Activated T-cell treated with anti-CD3 and anti-CD28 coated beads, Interleukin-2, amount 50 U/mL, for 48 hours (primary cell): ENCODE measurements around the gene HLA-DQA1.
"Not testable (repeated sequence)": the region's sequence is repeated elsewhere in the genome, so short reads cannot be mapped to it uniquely, and the experiment has no call there.

Source experiments
- DNase-seq, 2 experiments: peaks; one replicate each; pipeline ENCODE4 v3.0.0-alpha.2; 2020

The HLA-DQA1 gene

GRCh38 chr6:32637219-32637880, at the start of gene HLA-DQA1:
HLA-DQA1 (plus strand) TSS chr6:32637406; CDS start chr6:32637459, 53 bp downstream.
- no peak for DNase-seq

GRCh38 chr6:32588156-32588555, 49.0 kb upstream of the HLA-DQA1 start:
- no peak for DNase-seq

DNA sequence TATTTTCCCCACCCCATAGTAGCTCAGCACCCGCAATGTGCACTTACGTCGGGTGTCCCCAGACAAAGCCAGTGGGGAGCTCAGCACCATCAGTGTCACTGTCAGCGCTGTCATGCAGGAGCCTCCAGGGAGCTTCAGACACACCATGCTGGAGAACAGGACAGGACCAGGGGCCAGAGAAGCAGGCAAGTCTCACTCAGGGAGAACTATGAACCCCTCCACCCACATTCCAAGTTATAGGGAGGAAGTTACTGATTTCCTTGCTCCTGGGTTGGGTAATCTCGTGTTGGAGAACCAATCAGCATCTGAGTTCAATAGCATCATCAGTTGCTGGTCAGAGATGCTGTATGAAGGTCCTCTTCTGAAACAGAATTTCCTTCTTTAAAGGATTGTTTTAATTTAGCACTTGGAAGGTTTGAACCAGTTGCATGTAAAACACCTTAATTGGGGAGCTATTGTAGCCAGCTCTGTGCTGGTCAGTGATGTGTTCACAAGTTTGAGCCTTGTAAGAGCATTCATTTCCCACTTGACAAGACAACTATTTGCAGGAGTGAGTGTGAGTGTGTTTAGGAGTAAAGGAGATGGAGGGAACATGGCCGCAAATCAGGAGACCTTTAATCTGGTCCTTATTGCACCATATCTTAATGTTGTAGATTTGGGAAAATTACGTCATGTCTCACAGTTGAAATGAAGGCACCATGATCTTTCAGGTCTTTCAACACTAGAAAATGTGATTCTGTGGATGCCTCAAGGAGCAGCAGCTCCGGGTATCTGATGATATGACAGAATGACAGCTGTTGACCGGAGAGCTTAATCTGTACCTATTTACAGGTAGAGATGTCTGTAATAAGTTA, 47.4 kb upstream of the HLA-DQA1 start, which contains the start of gene HLA-DRB1:
Gene HLA-DRB1 (minus strand): TSS at position 253 of the 854 bp plus-strand sequence. CDS start 106 bp downstream, at position 147.
- peak; percentile 15 for DNase-seq

DNA sequence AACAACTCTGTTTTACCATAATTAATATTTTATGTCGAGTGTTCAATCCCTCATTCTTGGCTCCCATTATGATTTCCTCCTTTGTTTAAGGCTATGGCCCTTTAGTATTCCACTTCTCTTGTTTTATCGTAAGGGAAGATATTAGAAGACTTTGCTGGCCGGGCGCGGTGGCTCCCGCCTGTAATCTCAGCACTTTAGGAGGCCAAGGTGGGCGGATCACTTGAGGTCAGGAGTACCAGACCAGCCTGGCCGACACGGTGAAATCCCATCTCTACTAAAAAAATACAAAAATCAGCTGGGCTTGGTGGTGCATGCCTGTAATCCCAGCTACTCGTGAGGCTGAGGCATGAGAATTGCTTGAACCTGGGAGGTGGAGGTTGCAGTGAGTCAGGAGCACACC, 46.5 kb upstream of the HLA-DQA1 start:
- DNase-seq: not testable (repeated sequence)

GRCh38 chr6:32597024-32597423, 40.2 kb upstream of the HLA-DQA1 start:
- DNase-seq: no peak

DNA sequence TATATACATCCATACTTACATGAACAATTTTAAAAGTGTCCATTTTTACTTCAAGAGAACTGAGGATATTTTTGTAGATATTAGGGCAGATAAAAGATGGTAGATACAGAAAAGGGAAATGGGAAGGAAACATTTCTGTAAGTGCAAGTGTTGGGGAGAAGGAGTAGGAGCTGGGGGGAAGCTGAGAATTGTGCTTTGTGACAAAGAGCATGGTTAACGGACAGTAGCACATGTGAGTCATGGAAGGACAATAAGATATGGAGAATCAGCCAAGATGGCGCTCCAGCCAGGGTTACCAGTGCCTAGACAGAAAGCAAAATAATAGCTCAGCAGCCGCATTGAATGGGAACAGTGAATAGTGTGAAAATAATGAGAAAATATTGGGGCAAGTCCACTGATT, 34.8 kb upstream of the HLA-DQA1 start:
- DNase-seq: no peak

DNA sequence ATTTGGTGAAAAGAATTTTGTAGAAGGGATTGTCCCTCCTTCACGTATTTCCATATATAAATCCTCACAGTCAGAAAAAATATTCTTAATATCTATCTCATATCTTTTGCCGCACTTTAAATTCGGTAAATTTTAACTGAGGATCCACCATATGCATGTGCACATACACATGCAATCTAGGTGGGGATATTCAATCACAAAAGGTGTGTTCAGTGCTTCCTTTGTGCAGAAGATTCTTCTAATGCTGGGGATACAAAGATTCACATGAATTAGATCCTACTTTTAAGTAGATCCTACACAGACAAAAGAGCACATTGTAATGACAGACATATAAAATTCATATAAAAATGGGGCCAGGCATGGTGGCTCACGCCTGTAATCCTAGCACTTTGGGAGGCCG, 34.0 kb upstream of the HLA-DQA1 start:
- DNase-seq: no peak

- DNase-seq: no peak
Observed at GRCh38 chr6:32603888-32604287, 33.3 kb upstream of the HLA-DQA1 start.

DNA sequence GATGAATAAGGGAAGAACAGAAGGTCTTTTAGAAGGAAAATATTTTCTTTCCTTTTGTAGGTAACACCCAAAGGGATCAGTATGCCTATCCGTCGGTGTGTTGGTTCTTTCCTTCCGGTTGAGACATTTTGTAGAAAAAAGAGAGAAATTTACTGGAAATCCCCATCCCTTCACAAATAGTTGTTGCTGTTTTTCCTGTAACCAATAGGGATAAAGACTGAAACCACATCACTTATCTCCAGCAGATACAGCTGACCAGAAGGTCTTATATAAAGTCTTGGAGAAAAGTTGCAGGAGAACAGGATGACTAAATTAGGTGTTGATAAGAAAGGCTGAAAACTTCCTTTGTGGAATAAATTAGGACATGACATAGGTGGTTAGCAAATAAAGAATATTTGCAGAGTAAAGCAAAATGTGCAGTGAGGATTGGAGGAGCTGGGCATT, 32.8 kb upstream of the HLA-DQA1 start:
- DNase-seq: no peak

DNA sequence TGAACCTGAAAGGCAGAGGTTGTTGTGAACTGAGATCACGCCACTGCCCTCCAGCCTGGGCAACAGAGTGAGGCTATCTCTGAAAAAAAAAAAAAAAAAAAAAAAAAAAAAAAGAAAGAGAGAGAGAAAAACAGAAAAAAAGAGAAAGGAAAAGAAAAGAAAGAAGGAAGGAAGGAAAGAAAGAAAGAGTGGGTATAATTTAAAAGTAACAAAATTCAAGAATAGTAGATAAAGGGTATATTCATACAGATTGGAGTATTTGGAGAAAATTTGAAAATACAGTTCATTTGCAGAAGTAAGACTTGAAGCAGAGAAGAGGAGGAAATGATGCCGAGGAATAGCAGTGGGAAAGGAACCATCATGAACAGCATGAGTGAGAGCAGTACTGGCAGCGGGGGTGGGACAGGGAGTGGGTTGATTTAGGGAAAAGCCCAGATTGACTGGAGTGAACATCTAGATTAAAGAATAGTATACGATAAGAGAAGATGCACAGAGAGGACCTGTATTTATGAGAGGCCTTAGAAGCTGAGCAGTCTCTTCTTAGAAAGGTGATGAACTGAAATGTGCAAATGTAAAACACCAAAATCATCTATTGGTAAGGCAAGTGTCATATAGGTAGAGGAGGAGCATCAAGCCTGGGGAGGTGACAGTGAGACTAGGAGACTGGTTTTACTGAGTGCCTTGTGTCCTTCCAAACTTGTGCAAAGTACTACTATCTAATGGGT, 29.8 kb upstream of the HLA-DQA1 start:
- DNase-seq: no peak

DNA sequence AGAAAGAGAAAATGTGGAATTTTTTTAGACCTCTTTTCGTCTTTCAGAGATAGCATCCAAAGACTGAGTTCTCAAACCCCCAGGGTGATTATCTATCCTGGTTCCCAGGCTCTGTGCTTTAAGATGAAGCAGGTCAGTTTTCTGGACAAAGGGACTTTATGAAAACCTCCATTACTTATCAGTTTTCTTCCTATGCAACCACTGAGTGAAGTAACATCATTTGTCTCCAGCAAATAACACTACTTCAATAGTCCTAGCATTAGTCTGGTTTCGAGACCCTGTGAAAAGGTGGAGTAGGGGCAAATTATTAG, 29.3 kb upstream of the HLA-DQA1 start:
- DNase-seq: no peak

DNA sequence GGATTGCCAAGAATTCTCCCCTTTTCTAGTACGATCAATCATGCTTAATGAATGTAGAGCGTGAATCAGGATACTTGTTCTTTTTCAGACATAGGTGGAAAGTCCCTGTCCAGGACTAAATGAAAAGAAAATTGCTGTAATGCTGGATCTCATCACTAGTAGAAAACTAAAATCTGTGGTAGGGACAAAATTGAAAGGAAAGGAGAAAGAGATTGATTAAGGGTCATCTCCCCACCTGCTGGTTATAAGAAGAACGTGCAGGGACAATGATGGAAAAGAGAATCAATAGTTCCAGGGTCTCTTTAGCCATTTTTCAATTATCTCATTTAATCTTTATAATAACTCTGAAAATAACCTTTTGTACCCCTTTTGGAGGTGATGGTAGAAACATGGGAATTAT, 28.8 kb upstream of the HLA-DQA1 start:
- no peak for DNase-seq

- DNase-seq: no peak
Observed at GRCh38 chr6:32609391-32609730, 27.8 kb upstream of the HLA-DQA1 start.

DNA sequence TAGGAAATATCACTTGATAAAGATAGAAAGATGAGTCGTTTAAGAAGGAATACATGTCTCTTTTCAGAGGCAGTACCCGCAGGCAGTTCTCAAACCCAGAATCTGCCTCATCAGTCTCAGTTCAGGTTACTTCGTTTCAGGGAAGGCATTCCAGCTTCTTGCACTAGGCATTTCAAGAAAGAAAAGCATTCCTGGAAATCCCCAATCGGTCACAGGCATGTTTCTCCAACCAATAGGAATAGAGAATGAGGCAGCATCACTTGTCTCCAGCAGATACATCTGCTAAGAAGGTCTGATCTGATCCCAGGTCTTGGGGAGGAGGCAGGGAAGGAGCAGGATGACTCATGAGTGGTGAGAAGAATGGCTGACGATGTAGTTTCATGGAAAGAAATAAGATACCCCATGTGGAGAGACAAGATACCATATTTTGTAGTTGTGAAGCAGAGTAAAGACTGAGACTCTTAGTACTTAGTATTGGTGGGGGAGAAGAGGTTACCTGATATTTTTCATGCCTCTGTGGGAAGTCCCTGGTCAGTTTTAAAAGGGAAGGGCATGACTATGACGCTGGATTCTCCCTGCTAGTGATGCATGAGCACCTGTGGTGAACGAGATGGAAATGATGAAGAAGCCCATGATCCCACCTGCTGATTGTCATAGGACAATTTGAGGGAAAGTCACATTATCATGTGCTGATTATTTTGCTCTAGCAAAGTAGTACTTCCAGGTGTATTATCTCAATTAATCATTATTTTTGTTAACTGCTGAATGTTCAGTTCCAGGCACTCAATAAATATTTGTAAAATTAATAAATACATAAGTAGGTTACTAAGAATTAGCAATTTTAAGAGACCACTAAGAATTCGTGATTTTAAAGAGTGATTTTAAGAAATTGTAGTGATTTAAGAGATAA, 27.2 kb upstream of the HLA-DQA1 start:
- DNase-seq: peak; percentile 29 to 31

GRCh38 chr6:32610682-32611296, 26.4 kb upstream of the HLA-DQA1 start:
- no peak for DNase-seq

DNA sequence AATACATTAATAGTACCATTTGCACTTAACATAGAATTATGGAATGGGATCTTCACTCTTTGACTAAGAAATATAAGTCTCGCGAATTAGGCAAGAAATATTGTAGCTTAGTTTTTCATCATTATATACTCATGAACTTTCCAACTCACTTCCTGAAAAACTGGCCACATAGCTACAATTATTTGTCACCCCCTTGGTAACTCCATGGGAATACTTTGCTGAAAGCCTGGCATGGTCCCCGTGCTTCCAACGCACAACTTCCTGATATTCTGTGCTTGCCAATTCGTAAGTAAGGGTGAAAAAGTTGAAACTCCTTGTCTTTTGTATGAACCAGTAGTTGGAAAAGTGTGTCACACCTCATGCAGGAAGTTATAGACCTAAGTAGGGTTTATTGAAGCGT, 23.7 kb upstream of the HLA-DQA1 start:
- DNase-seq: no peak

DNA sequence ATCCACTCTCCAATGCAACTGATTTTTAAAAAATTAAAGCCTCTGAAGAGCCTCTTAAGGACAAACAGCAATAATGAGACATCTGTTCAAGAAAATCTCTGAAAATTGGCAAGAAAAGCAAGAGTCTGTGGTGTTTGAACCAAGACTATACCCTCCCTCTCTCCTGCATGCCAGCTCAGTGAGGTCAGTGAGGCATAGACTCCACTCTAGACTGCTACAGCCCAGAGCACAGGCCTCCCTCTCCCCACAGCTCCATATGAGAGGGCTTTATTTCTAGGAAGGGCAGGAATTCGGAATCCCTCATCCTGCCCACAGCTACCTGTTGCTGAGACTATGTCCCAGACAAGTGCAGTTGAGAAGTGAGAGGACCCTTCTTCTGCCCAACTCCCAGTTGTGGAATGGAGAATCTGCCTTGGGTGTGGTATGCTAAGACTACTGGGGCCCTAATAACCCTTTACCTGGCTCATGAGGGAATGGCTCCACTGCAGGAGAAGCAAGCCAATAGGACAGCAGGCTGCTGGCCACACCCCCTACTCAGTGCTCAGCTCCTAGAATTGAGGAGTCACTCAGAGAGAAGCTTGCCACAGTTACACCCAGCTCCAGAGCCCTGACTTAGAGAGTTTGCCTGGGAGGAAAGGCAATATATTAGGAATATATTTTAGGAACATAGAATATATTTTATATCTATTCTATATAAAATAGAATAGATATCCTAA, 22.7 kb upstream of the HLA-DQA1 start:
- DNase-seq: no peak

DNA sequence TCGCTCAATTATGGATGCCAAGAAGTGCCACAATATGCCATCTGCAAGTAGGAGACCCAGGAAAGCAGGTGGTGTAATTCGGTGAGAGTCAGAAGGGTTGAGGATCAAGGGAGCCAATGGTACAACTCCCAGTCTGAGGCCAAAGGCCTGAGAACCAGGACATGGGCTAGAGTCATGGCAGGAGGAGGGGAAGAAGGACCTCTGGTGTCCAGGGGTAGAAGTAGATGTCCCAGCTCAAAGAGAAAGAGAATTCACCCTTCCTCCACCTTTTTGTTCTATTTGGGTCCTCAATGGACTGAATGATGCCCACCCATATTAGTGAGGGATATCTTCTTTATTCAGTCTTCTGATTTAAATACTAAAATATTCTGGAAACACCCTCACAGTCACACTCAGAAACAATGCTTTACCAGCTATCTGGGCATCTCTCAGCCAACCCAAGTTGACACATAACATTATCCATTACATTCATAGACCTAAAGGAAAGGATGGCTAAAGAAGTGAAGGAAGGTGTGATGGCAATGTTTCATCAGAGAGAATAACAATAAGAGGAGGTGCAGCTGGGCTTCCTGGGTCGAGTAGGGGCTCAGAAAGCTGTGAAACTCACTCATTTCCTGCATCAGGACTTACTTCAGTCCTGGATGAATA, 21.2 kb upstream of the HLA-DQA1 start:
- DNase-seq: no peak

DNA sequence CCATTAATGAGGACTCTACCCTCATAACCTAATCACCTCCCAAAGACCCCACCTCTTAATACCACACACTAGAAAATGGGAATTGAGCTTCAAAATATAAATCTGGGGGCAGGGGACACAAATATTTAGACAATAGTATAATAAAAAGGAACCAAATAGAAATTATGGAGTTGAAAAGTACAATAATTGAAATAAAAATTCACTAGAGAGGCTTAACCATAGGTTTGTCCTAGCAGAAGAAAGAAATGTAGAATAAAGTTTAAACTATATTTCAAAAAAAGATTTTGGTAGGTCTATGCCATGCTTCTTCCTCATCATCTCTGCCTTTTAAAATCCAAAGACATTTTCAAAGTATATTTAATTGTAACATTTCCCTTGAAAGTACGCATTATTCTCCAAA, 19.5 kb upstream of the HLA-DQA1 start:
- DNase-seq: no peak

DNA sequence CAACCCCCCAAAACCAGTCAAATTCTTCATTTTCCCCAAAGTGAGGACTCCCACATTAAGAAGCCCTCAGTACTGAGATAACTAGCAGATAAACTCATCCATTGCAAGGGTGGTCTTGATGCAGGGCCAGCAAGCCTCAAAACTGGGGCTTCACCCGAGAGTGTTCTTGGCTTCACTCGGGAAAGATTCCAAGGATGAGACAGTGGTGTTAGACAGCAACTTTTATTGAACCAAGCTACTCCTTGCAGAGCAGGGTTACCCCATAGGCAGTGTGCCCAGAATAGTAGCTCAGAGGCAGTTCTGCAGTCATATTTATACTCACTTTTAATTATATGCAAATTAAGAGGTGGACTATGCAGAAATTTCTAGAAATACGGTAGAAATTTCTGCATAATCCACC, 15.8 kb upstream of the HLA-DQA1 start:
- DNase-seq: no peak
